Upper lobe of left lung (tissue), 4 donors: ENCODE results near the gene SEMA3A.

Experiments used
- CTCF ChIP-seq, 6 experiments: fragments of 450-650 bp in 4 of 6; fragments of 200-600 bp in 2 of 6; sonication (generic) in 2 of 6; IDR thresholded peaks; one replicate each; pipeline ENCODE4 v1.5.1; 2016 to 2019; ENCODE audit warnings: antibody characterized with exemption in 6 of 6
- EP300 ChIP-seq, 4 donors: sonication (generic); formaldehyde crosslinking; IDR thresholded peaks; one replicate each; pipeline ENCODE4 v1.5.1; 2017; ENCODE audit warnings: antibody characterized with exemption in 4 of 4, control low read depth in 2 of 4
- POLR2A ChIP-seq, 4 donors: fragments of 450-650 bp; IDR thresholded peaks; one replicate each; pipeline ENCODE4 v1.5.1; 2016 to 2017; ENCODE audit warnings: antibody characterized with exemption in 4 of 4, mild to moderate bottlenecking in 2 of 4
- POLR2AphosphoS5 ChIP-seq, 2 donors: sonication (generic); formaldehyde crosslinking; IDR thresholded peaks; one replicate each; pipeline ENCODE4 v1.5.1; 2017; ENCODE audit warnings: antibody characterized with exemption in 2 of 2

GRCh38 chr7:84134169-84134568, 60.4 kb downstream of the SEMA3A start:
- no peak for TF ChIP-seq POLR2A (IDR thresholded peaks at IDR 0.05)
- TF ChIP-seq CTCF (IDR thresholded peaks at IDR 0.05), result no peak
- no peak for TF ChIP-seq POLR2AphosphoS5 (IDR thresholded peaks at IDR 0.05)
- no peak for TF ChIP-seq EP300 (IDR thresholded peaks at IDR 0.05)
